Endothelial cell (in vitro differentiated cells): Measurements from ENCODE around the gene MINK1. TPM values are rescaled to one million over a fixed set of nuclear protein-coding genes. Genes with fewer than 3 reads are reported as not detected.

Source experiments
- DNase-seq: peaks from one replicate; pipeline ENCODE4 v3.0.0; 2021; ENCODE audit warnings: low spot score
- H3K27ac Mint-ChIP-seq: one replicate; pipeline ENCODE4 v1.8.0; 2021; ENCODE audit warnings: mixed read lengths, inconsistent platforms; ENCODE audit not compliant: unreplicated experiment
- H3K27me3 Mint-ChIP-seq: one replicate; pipeline ENCODE4 v1.8.0; 2021; ENCODE audit warnings: mild to moderate bottlenecking, moderate library complexity, mixed read lengths, inconsistent platforms; ENCODE audit not compliant: unreplicated experiment
- H3K36me3 Mint-ChIP-seq: one replicate; pipeline ENCODE4 v1.8.0; 2021; ENCODE audit warnings: mild to moderate bottlenecking, low read depth, mixed read lengths, inconsistent platforms; ENCODE audit not compliant: unreplicated experiment
- H3K4me1 Mint-ChIP-seq: one replicate; pipeline ENCODE4 v1.8.0; 2021; ENCODE audit warnings: mild to moderate bottlenecking, mixed read lengths, inconsistent platforms; ENCODE audit not compliant: unreplicated experiment
- H3K4me3 Mint-ChIP-seq: one replicate; pipeline ENCODE4 v1.8.0; 2021; ENCODE audit warnings: mild to moderate bottlenecking, mixed read lengths, inconsistent platforms; ENCODE audit not compliant: unreplicated experiment
- H3K9me3 Mint-ChIP-seq: one replicate; pipeline ENCODE4 v1.8.0; 2021; ENCODE audit warnings: mixed read lengths, inconsistent platforms; ENCODE audit not compliant: unreplicated experiment
- CTCF ChIP-seq: fragments of 200-600 bp; sonication (generic); IDR thresholded peaks from one replicate; pipeline ENCODE4 v1.5.0; 2021; ENCODE audit warnings: antibody characterized with exemption; ENCODE audit not compliant: unreplicated experiment
- total RNA-seq: library from RNA; stranded (reverse); fragmentation: NEBNext Ultra II Directional; extraction: Animal tissue kit (Norgen Biotek cat#: 25700); gene quantifications from one replicate; pipeline ENCODE4 v1.2.1, GENCODE V29; 2021; ENCODE audit not compliant: unreplicated experiment

The MINK1 gene
- total RNA-seq, 1 donor from 2014 or later, result 176 TPM

DNA sequence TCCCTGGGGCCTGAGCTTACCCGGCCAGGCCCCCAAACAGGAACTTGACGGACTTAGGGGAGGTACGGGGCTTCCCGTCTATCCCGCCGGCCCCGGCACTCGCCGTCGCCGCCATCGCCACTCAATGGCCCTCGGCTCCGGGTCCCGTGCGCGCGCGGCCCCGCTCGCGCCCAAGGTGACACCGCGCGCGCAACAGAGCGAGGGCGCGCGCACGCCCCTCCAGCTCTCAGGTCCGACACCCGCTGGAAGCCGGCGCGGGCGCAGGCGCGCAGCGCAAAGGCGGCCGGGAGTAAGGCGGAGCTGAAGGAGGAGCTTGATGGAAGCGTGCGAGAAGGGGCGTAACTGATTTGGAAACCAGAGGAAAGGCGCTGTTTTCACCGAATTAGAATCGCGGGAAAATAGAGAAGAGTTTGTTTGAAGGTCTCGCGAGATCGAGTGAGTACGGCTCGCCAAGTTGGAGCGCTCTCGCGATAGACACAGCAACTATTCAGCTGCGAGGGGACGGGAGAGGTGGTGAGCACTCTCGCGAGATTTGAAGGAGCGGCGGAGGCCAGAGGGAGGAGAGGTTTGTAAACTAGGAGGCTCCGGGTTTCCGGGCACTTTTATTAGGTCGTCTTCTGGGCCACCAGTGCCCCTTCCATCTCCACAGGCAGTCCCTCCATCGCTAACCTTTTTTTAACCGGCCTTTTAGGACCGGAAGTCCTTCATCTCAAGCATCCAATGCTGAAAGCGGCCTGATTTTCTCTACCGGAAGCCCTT lies 106.8 kb downstream of the MINK1 start, which contains the start of the genes RNF167 and SLC25A11:
RNF167 (plus strand) TSS at position 473 of the 759 bp plus-strand sequence. CDS start 642 bp downstream, outside the sequence.
SLC25A11 (minus strand) TSS at position 251 of the 759 bp plus-strand sequence; CDS start at position 115, 136 bp downstream.
- no peak for TF ChIP-seq CTCF
- H3K4me3 Mint-ChIP-seq, result peak within 1 kb of the TSS; percentile 97
- H3K27ac Mint-ChIP-seq, result peak within 1 kb of the TSS; percentile 99
- H3K36me3 Mint-ChIP-seq, result peaks cover 20% of the 10 kb centered on the region
- DNase-seq, result peak; percentile 91
- H3K9me3 Mint-ChIP-seq, result no peaks in the 10 kb centered on the region
- peaks cover 19% of the 10 kb centered on the region for H3K27me3 Mint-ChIP-seq
- peaks cover 26% of the 10 kb centered on the region for H3K4me1 Mint-ChIP-seq

- peak; percentile 39 for DNase-seq
- peaks cover 34% of the 10 kb centered on the region for H3K4me1 Mint-ChIP-seq
- H3K36me3 Mint-ChIP-seq, result peaks cover 27% of the 10 kb centered on the region
Observed at GRCh38 chr17:4940555-4941318, 107.6 kb downstream of the MINK1 start.

GRCh38 chr17:4941319-4941610 lies 108.1 kb downstream of the MINK1 start:
- Mint-ChIP-seq H3K9me3 (no peaks in the 10 kb centered on the region), H3K4me1 (peaks cover 37% of the 10 kb centered on the region), H3K27ac (peak overlapping the region; percentile 99), H3K36me3 (peaks cover 26% of the 10 kb centered on the region), H3K27me3 (peaks cover 18% of the 10 kb centered on the region), H3K4me3 (peak overlapping the region; percentile 97)
- no peak for DNase-seq
- TF ChIP-seq CTCF, result no peak

More at GRCh38 chr17:4940555-4941318, 107.6 kb downstream of the MINK1 start:
- Mint-ChIP-seq H3K9me3 (no peaks in the 10 kb centered on the region), H3K4me3 (peak overlapping the region; percentile 97), H3K27ac (peak overlapping the region; percentile 99), H3K27me3 (peaks cover 23% of the 10 kb centered on the region)
- TF ChIP-seq CTCF, result no peak

DNA sequence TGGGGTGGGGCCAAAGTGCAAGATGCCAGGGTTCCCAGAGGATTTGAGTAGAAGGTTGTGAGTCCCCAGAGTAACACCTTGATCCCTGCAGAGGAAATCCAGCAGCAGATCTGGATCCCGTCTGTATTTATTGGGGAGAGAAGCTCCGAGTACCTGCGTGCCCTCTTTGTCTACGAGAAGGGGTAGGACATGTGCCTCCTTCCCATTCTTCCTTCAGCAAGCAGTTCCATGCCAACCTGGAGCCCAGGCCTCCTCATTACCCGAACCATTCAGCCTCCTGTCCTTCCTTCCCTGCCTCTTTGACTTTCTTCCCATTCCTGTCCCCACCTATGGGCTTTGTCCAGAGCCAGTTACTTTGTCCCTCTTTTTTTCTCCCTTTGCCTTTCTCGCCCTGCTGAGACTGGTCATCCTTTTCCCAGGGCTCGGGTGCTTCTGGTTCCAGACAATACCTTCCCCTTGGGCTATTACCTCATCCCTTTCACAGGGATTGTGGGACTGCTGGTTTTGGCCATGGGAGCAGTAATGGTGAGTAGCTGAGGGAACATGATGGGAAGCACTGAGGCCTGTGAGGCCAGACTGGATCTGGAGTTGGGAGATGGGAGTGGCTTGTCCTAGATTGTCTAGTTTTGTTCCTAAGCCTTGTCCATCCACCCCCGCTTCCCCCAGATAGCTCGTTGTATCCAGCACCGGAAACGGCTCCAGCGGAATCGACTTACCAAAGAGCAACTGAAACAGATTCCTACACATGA lies 109.8 kb downstream of the MINK1 start:
- DNase-seq, result no peak
- H3K4me1 Mint-ChIP-seq, result peaks cover 44% of the 10 kb centered on the region
- TF ChIP-seq CTCF, result no peak
- H3K27me3 Mint-ChIP-seq, result peaks cover 28% of the 10 kb centered on the region
- H3K27ac Mint-ChIP-seq, result peak overlapping the region; percentile 67
- H3K4me3 Mint-ChIP-seq, result peak overlapping the region; percentile 62
- H3K36me3 Mint-ChIP-seq, result peaks cover 33% of the 10 kb centered on the region
- no peaks in the 10 kb centered on the region for H3K9me3 Mint-ChIP-seq
